GM18498 (cell line): ENCODE data around the gene PODXL2.

Experiments
- ATAC-seq: cut with Tn5 transposase; IDR thresholded peaks from one replicate; pipeline ENCODE4 v1.9.1; 2021; ENCODE audit warnings: mild to moderate bottlenecking, moderate library complexity; ENCODE audit not compliant: unreplicated experiment

Gene PODXL2

GRCh38 chr3:127720161-127720823, 91.3 kb downstream of the PODXL2 start:
- no peak for ATAC-seq

- no peak for ATAC-seq
These were observed 92.3 kb downstream of the PODXL2 start for GRCh38 chr3:127720985-127721935.

DNA sequence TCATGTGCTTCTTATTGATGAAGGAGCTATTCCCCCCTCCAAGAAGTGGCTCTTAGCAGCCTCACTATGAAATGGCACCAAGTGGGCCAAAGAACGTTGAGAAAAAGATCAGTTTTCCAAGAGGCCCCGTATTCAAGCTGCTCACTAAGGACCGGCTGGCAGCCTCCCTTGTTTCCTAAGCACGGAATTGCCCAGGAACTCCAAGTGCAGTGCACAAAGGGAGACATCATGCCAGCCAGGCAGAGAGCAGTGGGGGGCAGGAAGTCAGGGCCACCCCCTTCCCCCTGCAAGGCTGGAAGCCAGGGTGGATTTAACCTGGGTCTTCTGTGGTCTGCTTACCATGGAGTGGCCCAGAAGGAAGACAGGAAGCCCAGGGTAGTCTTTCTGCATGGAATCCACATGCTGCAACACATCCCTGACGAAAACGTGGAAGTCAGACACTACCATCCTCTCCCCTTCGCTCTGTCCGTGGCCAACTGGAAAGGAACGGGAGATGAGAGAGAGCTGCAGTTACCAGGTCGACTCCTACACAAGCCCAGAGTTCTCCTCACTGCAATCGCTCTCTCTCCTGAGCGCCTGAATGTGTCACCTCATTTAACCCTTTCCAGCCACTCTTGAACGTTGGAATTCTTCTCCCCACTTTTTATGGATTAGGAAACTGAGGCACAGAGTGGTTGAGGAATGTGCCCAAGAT, 93.3 kb downstream of the PODXL2 start:
- ATAC-seq, result no peak
